SHP77 treated with DMSO at 0.1 percent for 48 hours (cell line): ENCODE results near the gene MATCAP1.
A peak's percentile ranks its signal among the peaks of the same experiment; 100 is the strongest.

Experiments
- DNase-seq: peaks from one replicate; lab custom pipeline; 2025; lab: John Stamatoyannopoulos, UW

The MATCAP1 gene

DNA sequence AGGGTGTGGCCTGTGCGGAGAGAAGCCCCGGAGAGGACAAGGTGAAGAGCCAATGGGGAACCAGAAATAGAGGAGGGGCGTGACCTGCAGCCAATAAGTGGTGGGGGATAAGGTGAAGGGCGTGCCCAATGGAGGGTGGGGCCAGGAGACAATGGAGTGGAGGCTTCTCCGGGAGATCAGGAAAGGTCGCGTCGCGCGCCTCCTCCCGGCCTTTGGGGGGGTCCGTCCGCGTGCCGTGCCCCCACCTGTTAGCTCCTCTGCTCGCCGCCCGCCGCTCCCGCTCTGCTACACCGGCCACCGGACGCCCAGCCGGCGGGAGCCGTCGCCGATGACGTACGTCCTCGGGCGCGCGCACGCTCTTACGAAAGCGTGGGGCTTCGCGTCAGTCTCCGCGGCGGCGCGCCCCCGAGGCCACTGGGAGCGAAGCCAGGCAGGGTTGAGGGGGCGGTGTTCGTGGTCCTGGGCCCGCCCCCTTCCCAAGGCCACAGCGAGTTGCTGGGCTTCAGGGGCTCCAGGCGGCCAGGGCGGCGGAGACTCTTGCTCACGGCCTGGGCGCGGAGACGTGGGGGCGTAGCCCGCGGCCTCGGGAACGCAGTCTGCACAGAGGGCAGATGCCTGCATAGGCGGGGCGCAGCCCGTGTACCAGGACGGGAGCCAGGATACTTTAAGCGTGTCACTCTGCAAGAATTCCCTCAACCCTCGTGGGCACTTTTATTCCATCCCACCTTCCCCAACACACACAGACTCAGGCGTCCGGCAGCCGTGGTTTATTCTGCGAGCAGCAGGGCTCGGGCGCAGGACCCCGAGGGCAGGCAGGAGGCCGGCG lies at the start of gene MATCAP1:
Gene MATCAP1 (minus strand): TSS at position 337 of the 826 bp plus-strand sequence. CDS start 3,353 bp downstream, outside the sequence.
- DNase-seq: peak; percentile 96

DNA sequence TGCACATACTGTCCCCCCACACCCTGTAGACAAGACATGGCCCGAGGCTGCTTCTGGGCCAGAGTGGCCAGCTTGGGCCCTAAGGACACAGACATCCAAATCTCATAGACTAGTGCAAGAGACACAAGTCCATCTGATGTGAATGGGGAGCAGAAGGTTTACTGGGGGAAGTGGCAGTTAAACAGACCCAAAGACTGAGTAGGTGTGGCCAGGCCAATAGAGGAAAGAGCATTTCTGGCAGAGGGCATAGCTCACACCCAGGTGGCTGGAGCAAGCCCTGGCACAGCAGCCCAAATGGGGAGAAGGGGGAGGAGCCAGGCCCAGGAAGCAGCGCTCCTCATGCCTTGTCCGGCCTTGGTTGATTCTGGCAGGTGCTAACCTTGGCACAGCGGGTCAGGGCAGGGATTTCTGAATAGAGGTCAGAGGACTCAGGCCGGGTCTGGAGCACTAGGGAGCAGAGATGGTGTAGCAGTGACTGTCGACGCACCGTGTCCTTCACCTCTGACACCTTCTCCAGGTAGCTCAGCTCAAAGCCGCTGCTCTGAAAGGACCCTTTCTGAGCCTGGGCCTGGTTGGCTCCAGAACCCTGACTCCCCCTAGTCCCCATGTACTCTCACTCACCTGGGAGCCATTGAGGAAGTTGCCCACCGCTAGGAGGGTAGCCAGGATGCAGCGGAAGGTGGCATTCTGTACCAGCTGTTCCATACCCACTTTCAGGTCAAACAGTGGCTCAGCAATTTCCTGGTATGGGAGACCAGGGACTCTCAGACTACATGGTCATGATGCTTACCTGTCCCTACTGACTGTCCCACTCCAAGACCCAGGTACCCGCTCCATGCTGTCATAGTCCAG lies 47.3 kb upstream of the MATCAP1 start:
- no peak for DNase-seq

GRCh38 chr16:67229906-67230808 lies 46.4 kb upstream of the MATCAP1 start:
- no peak for DNase-seq

GRCh38 chr16:67228905-67229304 lies 45.1 kb upstream of the MATCAP1 start:
- DNase-seq: no peak

DNA sequence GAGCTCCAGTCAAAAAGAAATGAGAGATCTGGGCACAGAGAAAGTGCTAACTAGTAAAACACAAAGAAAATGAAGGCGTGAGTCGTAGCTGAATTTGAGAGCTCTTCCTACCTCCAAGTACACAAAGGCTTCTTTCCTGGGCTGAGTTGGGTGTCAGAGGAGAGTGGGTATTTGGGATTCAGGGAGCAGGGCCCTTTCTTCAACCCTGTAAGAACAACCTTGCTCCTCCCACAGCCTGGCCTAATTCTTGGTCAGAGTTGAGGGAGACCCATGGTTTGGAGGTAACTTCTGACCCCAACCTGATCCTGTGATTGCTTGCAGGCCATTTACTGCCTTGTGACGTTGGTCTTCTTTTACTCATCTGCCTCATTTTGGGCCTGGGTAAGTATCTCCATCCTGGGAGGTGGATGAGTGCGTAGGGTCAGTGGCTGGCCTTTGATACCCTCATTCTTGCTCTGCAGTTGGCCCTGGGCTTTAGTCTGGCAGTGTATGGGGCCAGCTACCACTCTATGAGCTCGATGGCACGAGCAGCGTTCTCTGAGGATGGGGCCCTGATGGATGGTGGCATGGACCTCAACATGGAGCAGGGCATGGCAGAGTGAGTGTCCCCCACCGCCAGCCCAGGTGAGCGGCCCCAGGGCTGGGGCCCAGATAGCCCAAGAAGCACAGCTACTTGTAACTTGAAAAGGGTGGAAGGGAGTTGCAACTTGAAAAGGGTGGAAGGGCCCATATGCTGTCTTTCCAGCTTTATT lies 44.4 kb upstream of the MATCAP1 start:
- DNase-seq: no peak

DNA sequence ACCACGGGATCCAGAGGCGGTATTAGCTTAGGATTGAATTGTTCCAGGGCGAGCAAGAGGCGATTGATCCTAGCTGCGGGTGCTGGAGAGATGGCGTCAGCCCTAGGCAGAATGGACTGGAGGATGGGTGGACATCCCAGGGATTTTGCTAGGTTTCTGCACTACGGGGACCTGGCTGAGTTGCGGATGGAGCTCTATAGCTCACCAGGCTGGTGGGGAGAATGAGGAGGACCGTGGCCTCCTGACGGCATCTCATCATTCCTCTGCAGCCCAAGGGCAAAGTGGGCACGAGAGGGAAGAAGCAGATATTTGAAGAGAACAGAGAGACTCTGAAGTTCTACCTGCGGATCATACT lies 43.8 kb upstream of the MATCAP1 start:
- DNase-seq: no peak

GRCh38 chr16:67226804-67227566 lies 43.2 kb upstream of the MATCAP1 start, which contains the start of gene TMEM208:
Gene TMEM208 (plus strand): TSS chr16:67227130. CDS start chr16:67227219, 89 bp downstream.
- peak; percentile 94 for DNase-seq

DNA sequence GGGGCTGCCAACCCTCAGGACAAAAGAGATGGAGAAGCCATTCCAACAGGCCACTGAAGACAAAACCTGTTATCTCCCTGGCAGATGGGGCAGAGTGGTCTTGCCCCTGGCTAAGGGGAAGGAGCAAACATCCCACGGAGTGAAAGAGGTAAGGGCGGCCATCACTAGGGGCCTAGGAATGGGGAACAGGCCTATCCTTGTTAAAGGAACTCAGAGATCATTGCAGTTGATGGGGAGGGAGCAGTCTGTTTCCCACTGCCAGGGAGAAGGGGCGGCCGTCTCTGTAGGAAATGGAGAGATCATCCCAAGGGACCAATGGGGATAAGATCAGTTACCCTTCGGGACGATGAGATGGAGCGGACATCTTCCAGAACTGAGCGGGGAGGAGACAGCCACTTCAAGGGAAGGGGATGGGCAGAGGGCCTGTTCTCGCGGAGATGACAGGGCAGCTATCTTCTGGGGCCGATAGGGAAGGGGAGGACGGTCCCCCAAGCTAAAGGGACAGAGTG lies 42.6 kb upstream of the MATCAP1 start:
- DNase-seq: no peak

DNA sequence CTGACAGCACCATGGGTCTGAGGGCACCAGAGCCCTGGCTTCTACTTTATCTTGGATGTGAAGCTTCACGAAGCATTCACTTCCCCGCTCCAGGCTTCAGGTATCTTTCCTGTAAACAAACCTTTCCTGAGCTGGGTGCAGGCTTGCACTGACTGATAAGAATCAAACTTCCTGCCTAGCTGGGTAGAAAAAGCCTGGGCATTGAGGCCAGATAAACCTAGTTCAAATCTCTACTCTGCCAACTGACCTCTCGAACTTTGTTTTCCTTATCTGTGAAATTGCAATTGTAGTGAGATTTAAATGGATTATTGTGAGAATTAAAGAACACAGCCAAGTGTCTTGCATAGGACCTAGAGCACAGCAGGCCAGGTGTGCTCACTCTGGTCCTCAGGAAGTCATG lies 40.2 kb upstream of the MATCAP1 start:
- DNase-seq: no peak

- DNase-seq: no peak
Measured at GRCh38 chr16:67216612-67217490, 33.1 kb upstream of the MATCAP1 start.

GRCh38 chr16:67215706-67216105 lies 31.9 kb upstream of the MATCAP1 start:
- DNase-seq: no peak

GRCh38 chr16:67213197-67214019 lies 29.6 kb upstream of the MATCAP1 start:
- no peak for DNase-seq

DNA sequence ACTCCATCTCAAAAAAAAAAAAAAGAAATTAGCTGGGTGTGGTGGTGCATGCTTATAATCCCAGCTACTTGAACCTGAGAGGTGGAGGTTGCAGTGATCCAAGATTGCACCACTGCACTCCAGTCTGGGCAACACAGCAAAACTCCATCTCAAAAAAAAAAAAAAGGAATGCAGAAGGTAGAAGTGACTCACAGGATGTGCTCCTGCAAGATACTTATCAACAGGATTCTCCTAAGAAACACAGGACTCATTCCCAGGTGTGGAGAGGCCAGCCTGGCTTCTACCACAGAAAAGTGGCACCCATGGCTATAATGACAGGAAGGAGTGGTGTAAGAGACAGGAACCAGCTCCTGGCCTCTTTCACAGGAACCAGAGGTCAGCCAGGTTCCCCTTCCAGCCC lies 29.0 kb upstream of the MATCAP1 start:
- DNase-seq: no peak

DNA sequence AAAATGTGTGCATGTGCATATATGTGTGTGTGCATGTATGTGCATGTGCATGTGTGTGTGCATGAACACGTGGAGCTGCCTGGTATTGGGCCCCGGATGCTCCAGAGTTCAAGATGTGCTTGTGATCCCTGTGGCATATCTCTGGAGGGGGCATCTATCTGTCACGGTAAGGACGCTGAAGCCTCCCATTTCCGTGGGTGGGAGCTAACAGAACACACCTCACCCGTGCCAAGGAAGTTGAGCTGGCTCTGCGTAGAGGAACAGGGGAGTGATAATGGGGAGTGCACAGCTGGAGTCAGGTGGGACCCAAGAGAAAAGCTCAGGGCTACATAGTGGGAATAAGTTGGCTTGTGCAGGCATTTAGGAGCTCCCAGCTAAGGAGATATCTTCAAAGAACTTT lies 27.9 kb upstream of the MATCAP1 start:
- DNase-seq: no peak

GRCh38 chr16:67210069-67210937 lies 26.5 kb upstream of the MATCAP1 start:
- DNase-seq: no peak

DNA sequence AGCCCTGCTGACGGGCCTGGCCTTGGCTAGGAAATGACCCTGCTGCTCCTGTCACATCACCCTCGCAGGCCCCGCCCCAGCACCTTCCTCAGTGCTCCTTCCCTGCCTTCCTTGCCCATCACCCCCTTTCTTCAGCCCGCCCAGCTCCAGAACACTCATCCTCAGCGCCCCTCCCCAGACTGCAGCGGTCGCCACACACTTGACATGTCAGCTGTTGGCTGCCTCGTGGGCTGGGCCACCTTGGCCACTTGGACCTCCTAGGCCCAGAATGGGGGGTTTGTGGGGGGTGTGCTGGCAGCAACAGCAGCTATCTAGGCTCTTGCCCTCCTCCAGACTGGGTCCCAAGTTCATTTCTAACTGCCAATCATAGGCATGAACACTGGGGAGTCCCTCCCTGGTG lies 25.8 kb upstream of the MATCAP1 start:
- DNase-seq: no peak

DNA sequence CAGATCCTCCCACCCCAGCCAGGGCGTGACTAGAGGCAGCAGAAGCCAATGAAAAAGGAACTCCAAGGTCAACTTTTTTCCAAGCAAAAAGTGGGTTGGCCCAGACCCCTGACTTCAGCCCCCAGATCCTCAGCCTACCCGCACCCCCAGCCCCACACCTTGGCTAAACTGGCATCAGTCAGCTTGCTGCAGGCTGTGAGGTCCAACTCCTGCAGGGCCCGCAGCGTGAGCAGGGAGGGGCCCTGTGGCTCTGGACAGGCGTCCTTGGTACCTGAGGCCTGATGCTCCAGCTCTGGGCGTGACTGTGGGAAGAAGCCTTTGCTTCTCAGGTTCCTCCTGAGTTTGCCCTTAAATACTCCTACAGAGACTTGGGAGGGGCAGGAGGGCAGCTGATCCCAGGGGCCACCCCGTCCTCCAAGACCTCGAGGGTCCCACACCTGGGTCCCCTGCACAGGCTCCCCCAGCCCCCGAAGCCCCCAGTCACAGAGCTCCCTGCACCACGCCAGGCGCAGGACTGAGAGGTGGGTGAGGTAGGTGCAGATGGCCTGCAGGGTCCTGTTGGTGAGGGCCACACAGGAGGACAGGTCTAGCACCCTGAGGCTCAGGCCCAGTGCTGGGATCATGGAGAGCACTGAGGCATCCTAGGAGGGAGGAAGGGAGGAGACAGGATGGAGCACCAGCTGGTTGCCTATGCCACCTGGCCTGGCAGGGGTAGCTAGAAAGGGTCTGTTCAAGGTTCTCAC lies 24.6 kb upstream of the MATCAP1 start:
- no peak for DNase-seq
